ENCODE measurements around the gene PDZK1.
"Not testable (repeated sequence)": the region's sequence is repeated elsewhere in the genome, so short reads cannot be mapped to it uniquely, and the experiment has no call there.

PDZK1 gene

DNA sequence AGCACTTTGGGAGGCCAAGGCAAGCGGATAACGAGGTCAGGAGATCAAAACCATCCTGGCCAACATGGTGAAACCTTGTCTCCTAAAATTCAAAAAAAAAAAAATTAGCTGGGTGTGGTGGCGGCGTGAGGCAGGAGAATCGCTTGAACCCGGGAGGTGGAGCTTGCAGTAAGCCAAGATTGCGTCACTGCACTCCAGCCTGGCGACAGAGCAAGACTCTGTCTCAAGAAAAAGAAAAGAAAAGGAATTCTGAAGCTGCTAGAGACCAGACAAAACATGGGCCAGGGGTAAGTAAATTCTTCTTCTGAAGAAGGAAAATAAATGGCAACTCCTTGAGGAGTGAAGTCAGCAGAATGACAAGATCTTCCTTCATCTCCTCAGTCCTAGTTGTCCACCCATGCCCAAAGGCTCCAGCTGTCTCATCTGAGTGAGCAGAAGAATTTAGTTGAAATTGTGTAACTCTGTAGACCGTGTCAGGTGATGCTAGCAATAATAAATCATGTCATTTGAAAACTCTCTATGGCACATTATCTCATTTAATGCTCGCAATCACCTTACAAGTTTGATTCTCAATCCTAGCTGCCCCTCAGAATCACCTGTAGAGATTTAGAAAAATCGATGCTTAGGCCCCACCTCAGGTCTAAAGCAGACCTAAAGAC, 14.3 kb downstream of the PDZK1 start:
- TF ChIP-seq, protein P1, sequence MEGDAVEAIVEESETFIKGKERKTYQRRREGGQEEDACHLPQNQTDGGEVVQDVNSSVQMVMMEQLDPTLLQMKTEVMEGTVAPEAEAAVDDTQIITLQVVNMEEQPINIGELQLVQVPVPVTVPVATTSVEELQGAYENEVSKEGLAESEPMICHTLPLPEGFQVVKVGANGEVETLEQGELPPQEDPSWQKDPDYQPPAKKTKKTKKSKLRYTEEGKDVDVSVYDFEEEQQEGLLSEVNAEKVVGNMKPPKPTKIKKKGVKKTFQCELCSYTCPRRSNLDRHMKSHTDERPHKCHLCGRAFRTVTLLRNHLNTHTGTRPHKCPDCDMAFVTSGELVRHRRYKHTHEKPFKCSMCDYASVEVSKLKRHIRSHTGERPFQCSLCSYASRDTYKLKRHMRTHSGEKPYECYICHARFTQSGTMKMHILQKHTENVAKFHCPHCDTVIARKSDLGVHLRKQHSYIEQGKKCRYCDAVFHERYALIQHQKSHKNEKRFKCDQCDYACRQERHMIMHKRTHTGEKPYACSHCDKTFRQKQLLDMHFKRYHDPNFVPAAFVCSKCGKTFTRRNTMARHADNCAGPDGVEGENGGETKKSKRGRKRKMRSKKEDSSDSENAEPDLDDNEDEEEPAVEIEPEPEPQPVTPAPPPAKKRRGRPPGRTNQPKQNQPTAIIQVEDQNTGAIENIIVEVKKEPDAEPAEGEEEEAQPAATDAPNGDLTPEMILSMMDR (conservative IDR thresholded peaks at IDR 0.05) = no peak
- no peak overlapping the region for H3K27ac ChIP-seq

DNA sequence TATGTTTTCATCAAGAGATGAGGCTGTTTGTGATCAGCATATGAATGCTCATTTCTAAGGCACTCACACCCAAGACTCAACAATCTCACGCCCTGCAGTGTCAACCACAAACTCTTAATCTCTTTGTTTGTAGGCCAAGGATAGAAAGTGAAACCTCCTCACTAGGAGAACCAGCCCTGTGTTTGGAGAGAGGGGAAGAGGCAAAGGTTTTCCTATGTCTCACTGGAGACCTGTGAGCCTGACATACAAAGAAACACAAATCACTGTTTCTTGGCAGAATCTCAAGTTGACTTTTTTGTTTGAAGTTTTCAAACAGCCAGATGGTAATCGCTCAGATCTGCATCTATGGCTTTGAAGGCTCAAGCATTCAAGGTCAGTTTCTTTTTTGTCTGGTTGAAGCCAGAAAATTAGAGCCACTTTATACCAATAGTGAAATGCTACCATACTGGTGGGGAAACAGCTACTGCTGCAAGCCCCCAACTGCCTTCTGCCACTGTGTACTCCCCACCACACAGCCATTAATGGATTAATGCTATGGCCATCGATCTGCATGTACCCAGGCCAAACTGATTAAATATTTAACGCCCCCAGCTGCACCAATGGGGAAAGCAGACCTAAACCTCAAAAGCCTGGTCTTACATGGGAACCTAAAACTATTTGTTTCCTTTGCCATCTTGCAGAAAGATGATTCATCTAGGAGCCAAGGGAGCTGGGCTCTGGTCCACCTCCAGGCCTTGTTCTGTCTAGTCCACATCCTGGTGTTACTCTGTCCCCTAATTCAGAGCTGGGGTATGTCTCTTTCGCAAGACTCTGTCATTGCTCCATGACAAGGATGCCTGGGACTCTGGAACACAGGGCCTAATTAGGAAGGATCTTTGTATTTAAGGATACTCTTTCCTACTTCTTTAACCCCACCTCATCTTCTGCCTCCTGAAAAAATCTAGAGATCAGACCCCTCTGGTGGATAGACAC, 16.3 kb downstream of the PDZK1 start:
- peak overlapping the region; percentile 48 for H3K27ac ChIP-seq
- TF ChIP-seq, protein P1 (conservative IDR thresholded peaks at IDR 0.05) = no peak

DNA sequence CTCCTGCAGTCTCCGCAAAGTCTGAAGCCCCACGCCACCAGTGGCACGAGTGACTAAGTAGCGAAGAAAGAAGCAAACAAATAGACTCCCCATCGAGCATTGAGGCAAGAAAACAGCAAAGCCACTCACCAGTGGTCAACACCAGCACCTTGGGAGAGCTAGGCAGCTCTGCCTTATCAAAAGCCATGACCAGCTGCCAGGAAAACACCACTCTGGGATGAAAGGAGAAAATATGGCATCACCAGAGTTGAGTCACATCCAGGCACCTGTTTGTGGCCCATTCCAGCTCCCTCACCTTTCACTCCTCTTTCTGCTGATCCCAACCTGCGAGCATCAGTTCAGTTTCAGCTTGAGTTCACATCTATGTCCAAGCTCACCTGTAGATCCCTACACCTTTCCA, 17.2 kb downstream of the PDZK1 start:
- TF ChIP-seq, protein P1 (conservative IDR thresholded peaks at IDR 0.05) = no peak
- peak overlapping the region; percentile 48 for H3K27ac ChIP-seq

DNA sequence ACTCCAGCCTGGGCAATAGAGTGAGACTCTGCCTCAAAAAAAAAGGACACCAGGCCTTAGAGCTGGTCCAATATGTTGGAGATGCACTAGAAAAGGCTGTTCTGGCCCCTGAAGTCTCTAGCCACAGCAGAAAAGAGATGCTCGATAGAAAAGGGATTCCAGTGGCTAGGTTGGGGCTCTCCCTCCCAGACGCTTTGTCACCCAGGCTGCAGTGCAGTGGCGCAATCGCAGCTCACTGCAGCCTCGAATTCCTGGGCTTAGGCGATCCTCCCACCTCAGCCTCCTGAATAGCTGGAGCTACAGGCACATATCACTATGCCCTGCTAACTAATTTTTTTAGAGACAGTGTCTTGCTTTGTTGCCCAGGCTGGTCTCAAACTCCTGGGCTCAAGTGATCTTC, 18.2 kb downstream of the PDZK1 start:
- no peak overlapping the region for H3K27ac ChIP-seq
- TF ChIP-seq, protein P1 (conservative IDR thresholded peaks at IDR 0.05) = no peak

DNA sequence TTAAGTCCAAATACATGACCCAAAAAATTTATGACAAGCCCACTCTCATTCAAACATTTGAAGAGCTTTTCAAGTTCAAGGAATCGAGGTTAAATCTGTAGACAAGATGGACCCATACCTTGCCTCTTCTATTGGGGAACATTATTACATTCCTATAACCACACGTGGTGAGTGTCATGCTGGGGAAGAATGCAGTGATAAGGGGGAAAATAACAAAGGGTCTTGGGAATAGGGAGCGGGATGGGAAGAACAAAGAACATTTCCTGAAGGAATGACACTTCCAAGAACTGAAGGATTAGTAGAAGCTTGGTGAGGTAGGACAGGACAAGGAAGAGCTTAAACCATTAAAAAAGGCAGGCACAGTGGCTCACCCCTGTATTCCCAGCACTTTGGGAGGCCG, 18.8 kb downstream of the PDZK1 start:
- TF ChIP-seq, protein P1 (conservative IDR thresholded peaks at IDR 0.05) = no peak
- H3K27ac ChIP-seq = no peak overlapping the region

DNA sequence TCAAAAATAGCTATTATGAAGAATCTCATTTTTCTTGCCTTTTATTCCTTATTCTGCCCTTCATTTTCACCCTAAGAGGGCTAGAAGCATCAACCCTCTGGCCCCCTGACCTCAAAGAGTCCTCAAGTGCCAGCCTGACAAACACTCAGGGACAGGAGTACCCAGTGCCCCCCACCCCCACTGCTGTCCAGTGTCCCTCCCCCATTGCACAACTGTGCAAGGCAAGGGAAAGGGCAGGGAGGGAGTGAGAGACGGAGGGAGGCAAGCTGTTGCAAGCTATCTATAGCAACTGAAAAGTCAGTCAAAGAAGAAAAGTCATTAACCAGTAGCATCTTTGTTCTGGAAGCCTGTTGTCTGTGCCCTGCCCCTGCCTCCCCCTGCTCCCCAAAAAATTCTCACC, 21.1 kb downstream of the PDZK1 start:
- H3K27ac ChIP-seq = not testable (repeated sequence)

DNA sequence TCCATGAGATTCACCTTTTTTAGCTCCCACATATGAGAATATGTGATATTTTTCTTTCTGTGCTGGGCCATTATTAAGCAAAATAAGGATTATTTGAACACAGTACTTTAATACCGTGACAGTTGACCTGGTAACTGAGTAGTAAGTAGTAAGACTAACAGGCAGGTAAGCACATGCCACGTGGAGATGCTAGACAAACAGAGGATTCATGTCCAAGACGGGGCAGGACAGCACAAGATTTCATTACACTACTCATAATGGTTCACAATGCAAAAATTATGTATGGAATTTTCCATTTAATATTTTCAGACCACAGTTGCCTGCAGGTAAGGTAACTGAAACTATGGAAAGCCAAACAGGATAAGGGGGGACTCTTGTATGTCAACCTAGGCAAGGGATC, 22.3 kb downstream of the PDZK1 start:
- H3K27ac ChIP-seq = not testable (repeated sequence)

DNA sequence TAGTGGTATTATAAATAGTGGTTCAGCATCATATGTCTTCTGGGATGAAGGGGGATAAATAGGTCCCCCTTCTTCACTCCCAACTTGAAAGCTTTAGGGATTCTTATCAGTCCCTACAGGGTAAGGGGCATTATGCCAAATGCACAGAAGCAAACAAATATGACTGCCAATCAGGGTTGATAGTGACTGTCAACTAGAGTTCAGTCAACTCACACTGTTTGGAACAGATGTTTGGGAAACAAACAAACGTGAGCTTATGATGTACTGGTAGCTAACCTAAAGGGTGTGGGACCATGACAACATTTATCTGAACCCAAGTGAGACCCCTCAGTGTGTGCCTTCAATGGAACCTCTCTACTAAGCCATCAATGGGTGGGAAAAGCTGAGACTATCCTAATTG, 34.0 kb downstream of the PDZK1 start:
- not testable (repeated sequence) for H3K27ac ChIP-seq

DNA sequence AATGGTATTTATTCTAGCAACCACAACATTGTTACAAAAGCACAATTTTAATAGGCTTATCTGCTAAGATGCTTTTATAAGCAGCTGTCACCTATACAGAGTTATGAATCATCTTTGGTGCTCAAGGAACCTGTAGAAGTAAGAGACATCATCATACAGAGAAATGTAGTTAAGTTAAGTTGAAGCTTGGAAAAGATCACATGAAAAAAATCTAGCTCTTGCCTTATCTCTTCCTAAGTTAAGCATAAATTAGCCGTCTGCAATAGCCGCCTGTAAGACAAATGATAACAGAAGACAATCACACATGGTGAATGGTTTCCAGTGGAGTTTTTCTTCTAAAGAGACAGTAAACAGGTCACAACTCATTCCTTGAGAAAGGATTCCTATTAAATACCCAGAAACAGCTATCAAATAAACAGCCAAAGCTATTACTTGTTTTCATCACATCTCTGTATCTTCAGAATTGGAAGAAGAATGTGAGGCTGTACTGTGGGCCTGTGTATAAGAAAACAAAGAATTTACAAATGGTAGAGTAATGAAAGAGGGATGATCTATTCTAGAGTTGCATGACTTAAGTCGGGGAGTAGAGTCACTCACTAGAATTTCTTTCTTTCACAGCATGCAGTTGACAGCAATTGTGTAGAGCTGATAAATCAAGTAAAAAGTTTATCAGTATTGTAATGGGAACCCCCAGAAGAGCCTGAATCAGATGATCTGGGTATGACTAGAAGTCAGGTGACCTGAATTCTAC, 36.0 kb downstream of the PDZK1 start:
- not testable (repeated sequence) for H3K27ac ChIP-seq

DNA sequence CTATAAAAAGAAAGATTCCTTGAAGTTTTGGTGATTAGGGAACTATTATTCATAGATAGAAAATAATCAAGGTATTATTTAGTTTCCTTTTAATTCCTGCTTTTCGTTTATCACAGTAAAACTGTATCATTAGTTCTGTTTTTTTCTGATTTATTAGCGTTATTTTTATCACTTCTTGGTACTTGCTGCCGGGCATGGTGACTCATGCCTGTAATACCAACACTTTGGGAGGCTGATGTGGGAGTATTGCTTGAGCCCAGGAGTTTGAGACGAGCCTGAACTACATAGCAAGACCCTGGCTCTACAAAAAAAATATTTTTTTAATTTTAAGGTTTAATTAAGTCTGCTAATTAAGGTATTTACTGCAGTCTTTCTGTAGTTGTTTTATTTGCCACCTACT, 42.2 kb downstream of the PDZK1 start:
- not testable (repeated sequence) for H3K27ac ChIP-seq

DNA sequence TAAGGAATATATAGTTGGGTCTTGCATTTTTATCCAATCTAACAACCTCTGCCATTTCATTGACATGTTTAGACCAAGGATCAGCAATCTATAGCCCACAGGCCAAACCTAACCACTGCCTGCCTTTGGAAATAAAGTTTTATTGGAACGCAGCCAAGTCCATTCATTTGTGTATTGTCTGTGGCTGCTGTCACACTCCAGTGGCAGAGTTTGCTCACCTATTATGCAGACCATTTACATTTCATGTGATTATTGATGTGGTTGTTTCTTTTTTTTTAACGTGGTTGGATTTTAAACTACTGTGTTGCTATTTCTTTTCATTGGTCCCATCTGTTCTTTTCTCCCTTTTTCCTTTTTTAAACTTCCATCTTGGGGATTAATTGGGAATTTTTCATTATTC, 44.7 kb downstream of the PDZK1 start:
- H3K27ac ChIP-seq = not testable (repeated sequence)

DNA sequence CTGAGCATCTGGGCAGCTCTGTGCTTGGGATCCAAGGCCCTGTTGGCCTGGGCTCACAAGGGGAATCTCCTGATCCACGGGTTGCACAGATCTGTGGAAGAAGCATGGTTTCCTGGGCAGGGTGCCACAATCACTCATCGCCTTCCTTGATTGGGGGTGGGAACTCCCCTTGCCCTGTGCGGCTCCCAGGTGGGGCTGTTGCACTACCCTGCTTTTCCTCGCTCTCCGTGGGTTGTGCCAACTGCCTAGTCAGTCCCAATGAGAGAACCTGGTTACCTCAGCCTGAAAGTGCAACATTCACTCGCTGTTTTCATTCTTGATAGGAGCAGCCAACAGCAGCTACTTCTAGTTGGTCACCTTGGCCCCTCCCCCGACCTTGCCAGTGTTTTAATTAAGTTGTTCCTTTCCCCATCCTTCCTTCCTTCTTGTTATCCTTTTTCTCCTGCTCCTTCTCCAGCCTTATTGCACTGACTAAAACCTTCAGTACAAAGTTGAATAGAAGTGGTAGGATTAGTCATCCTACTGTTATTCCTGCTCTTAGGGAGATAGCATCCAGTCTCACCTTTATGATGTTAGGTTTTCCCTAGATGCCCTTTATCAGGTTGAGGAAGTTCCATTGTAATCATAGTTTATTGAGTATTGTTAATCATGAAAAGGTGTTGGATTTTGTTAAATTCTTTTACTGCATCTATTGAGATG, 50.8 kb downstream of the PDZK1 start:
- not testable (repeated sequence) for H3K27ac ChIP-seq

DNA sequence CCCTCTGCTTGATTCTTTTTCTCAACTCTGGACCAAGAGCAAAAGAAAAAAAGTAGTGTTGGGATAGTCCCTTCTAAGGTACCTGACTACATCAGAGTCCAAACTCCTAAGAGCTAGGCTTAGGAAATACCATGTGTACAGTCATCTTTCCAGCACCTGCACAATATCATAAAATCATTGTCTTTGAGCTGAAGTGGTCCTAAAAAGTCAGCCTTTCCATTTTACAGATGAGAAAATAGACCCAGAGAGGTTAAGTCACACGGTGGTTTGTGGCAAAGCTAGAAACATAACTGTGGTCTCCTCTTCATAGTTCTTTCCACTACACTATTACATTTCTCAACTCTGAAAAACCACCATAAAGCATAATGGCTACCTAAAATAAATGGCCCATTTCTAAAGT, 63.2 kb downstream of the PDZK1 start:
- H3K27ac ChIP-seq = not testable (repeated sequence)

DNA sequence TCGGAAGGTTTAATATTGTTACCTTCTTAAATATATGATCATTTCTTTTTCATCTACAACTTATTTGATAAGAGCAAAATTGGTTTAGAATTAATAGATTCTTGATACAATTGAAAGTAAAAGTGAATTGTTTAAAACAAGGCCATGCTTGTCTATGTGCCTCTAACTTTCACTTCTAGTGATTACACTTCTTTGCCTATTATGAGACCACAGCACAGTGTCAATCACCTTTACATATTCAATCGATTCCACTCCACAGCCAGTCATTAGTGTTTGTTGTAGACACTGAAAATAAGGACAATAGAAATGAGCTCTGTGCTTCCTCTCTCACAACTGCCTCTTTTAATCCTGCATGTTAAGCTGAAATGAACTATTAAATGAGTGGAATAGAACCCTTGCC, 65.3 kb downstream of the PDZK1 start:
- H3K27ac ChIP-seq = not testable (repeated sequence)
